ENCODE data around the gene PCDHGC5.
A peak's percentile ranks its signal among the peaks of the same experiment; 100 is the strongest.

Gene PCDHGC5

DNA sequence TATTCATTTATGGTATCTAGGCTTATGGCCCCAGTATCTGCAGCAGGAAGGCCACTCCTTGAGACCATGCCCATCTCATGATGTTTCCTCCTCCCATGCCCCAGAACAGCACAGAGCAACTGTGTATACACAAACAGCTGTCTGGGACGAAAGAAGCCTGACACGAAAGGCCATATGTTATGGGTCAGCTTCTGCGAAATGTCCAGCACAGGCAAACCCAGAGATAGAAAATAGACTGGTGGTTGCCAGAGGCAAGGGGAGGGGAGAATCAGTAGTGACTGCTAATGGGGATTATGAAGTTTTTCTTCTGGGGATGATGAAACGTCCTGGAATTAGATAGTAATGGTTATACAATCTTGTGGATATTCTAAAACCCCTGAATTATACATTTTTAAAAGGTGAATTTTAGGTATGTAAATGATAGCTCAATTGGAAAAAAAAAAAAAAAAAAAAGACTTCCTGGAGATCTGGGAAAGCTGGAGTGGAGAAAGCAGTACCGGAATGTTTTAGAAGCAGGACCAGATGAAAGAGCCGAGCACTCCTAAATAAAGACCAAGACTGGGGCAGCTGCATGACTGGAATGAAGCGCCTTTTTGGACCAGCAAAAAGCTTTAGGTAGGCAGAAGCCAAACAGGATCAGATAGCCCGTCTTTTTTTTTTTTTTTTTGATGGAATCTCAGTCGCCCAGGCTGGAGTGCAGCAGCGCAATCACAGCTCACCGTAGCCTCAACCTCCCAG, 29.2 kb downstream of the PCDHGC5 start:
- H3K27ac ChIP-seq = peak overlapping the region; percentile 97
- no peak for DNase-seq (ENCODE audit: low read depth, low spot score)
- TF ChIP-seq POLR2AphosphoS5 (IDR thresholded peaks at IDR 0.05; ENCODE audit: borderline replicate concordance, low read depth, low read length) (no peak), FOXP2 (optimal IDR thresholded peaks at IDR 0.05; ENCODE audit: control extremely low read depth, extremely low read length, insufficient read depth) (no peak), EZH2 (IDR thresholded peaks at IDR 0.05) (no peak)
- H3K9ac ChIP-seq (ENCODE audit: insufficient read length) = no peak overlapping the region
- H3K4me3 ChIP-seq = no peak overlapping the region
- peaks cover 51% of the 10 kb centered on the region for H3K36me3 ChIP-seq (ENCODE audit: insufficient read depth, low read length)
- H3K9me3 ChIP-seq (ENCODE audit: low read depth, low read length) = no peaks in the 10 kb centered on the region

DNA sequence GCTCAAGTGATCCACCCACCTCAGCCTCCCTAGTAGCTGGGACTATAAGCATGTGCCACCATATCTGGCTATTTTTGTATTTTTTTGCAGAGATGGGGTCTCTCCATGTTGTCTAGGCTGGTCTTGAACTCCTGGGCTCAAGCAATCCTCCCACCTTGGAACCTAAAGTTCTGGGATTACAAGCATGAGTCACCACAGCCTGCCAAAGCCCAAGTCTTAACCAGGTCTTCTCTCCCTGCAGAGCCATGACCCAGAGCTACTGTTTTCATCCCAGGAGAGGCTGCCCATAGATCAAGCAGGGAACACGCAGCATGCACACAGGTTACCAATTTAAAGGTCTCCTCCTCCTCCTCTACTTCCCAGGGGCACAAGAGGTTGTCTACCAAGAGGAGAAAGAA, 29.7 kb downstream of the PCDHGC5 start:
- Histone ChIP-seq H3K4me3 (no peak overlapping the region), H3K9ac (ENCODE audit: insufficient read length) (no peak overlapping the region), H3K36me3 (ENCODE audit: insufficient read depth, low read length) (peaks cover 55% of the 10 kb centered on the region), H3K27ac (peak overlapping the region; percentile 12; the same call in 1 of the 2 replicates), H3K9me3 (ENCODE audit: low read depth, low read length) (no peaks in the 10 kb centered on the region)
- no peak for DNase-seq (ENCODE audit: low read depth, low spot score)
- TF ChIP-seq FOXP2 (optimal IDR thresholded peaks at IDR 0.05; ENCODE audit: control extremely low read depth, extremely low read length, insufficient read depth) = no peak
- TF ChIP-seq POLR2AphosphoS5 (IDR thresholded peaks at IDR 0.05; ENCODE audit: borderline replicate concordance, low read depth, low read length) = no peak
- TF ChIP-seq EZH2 (IDR thresholded peaks at IDR 0.05) = no peak

DNA sequence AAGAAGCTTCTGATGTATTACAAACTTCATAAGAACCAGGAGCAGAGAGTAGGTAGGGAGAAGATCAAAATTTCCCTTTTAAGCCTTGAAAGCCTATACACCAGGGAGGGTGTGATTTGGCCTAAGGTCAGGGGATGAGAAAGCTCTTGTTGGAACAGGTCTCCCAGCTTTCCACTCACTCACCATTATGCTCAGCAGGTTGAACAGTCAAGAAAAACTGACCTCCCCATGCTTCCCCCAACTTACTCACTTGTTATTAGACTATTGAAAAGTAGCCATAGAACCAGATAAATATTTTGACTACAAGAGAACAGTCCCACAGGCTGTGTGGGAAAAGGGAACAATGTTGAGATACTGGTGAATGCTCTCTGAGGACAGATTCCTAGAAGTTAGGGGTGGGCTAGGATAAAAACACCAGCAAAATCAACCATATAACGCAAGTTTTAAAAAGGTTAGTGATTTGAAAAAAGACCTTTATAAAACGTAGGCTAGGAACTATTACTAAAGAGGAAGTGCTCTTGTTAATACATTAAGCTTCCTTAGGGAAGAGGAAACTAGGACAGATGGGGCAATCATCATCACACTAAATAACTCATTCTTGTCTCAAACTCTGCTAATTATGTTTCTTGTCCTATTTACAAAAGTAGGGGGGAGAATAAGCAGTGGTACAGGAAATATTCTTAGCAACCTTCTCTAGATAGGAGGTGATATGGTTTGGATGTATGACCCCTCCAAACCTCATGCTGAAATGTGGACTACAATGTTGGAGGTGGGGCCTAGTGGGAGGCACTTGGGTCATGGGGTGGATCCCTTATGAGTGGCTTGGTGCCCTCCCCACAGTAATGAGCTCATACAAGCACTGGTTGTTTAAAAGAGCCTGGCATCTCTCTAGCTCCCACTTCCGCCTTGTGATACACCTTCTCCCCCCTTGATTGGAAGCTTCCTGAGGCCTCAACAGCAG, 31.0 kb downstream of the PCDHGC5 start:
- TF ChIP-seq EZH2 (IDR thresholded peaks at IDR 0.05) = no peak
- no peak for TF ChIP-seq FOXP2 (optimal IDR thresholded peaks at IDR 0.05; ENCODE audit: control extremely low read depth, extremely low read length, insufficient read depth)
- no peak for TF ChIP-seq POLR2AphosphoS5 (IDR thresholded peaks at IDR 0.05; ENCODE audit: borderline replicate concordance, low read depth, low read length)
- no peak overlapping the region for H3K4me3 ChIP-seq
- H3K9me3 ChIP-seq (ENCODE audit: low read depth, low read length) = no peaks in the 10 kb centered on the region
- no peak overlapping the region; the same call in 1 of the 2 replicates for H3K27ac ChIP-seq
- H3K36me3 ChIP-seq (ENCODE audit: insufficient read depth, low read length) = peaks cover 60% of the 10 kb centered on the region
- no peak for DNase-seq (ENCODE audit: low read depth, low spot score)
- H3K9ac ChIP-seq (ENCODE audit: insufficient read length) = no peak overlapping the region

- H3K36me3 ChIP-seq (ENCODE audit: insufficient read depth, low read length) = peaks cover 68% of the 10 kb centered on the region
- no peaks in the 10 kb centered on the region for H3K9me3 ChIP-seq (ENCODE audit: low read depth, low read length)
- no peak for DNase-seq (ENCODE audit: low read depth, low spot score)
- no peak for TF ChIP-seq EZH2 (IDR thresholded peaks at IDR 0.05)
- no peak for TF ChIP-seq POLR2AphosphoS5 (IDR thresholded peaks at IDR 0.05; ENCODE audit: borderline replicate concordance, low read depth, low read length)
- TF ChIP-seq FOXP2 (optimal IDR thresholded peaks at IDR 0.05; ENCODE audit: control extremely low read depth, extremely low read length, insufficient read depth) = no peak
- H3K4me3 ChIP-seq = no peak overlapping the region
- no peak overlapping the region for H3K9ac ChIP-seq (ENCODE audit: insufficient read length)
- peak overlapping the region; percentile 88 for H3K27ac ChIP-seq
Observed at GRCh38 chr5:141521244-141521781, 32.4 kb downstream of the PCDHGC5 start.

GRCh38 chr5:141522301-141522700, 33.4 kb downstream of the PCDHGC5 start:
- Histone ChIP-seq H3K36me3 (ENCODE audit: insufficient read depth, low read length) (peaks cover 70% of the 10 kb centered on the region), H3K9ac (ENCODE audit: insufficient read length) (no peak overlapping the region), H3K9me3 (ENCODE audit: low read depth, low read length) (no peaks in the 10 kb centered on the region), H3K27ac (no peak overlapping the region; the same call in 1 of the 2 replicates), H3K4me3 (no peak overlapping the region)
- no peak for TF ChIP-seq POLR2AphosphoS5 (IDR thresholded peaks at IDR 0.05; ENCODE audit: borderline replicate concordance, low read depth, low read length)
- DNase-seq (ENCODE audit: low read depth, low spot score) = no peak

DNA sequence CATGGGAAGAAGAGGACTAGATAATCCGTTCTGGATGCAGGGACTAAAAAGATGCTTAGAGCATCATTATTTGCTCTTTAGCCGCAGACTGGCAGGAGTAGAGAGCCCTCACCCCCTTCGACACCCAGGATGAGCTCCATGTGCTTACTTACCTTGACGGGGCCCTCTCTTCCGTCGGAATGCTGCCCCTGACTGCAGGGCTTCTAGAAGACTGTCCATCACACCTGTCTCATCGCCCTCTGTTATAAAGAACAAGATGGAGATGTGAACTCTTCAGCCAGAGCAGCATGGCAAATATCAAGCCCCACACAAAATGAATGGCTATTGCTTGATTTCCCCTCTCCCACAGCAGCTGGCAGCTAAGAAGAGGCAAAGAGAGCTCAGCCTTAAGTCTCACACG, 35.1 kb downstream of the PCDHGC5 start:
- Histone ChIP-seq H3K27ac (peak overlapping the region; percentile 74), H3K9ac (ENCODE audit: insufficient read length) (peak overlapping the region; percentile 2), H3K36me3 (ENCODE audit: insufficient read depth, low read length) (peaks cover 74% of the 10 kb centered on the region), H3K4me3 (peak overlapping the region; percentile 79), H3K9me3 (ENCODE audit: low read depth, low read length) (no peaks in the 10 kb centered on the region)
- TF ChIP-seq POLR2AphosphoS5 (IDR thresholded peaks at IDR 0.05; ENCODE audit: borderline replicate concordance, low read depth, low read length) = no peak
- no peak for DNase-seq (ENCODE audit: low read depth, low spot score)

GRCh38 chr5:141524604-141525597, 36.0 kb downstream of the PCDHGC5 start:
- Histone ChIP-seq H3K9ac (ENCODE audit: insufficient read length) (peak overlapping the region; percentile 76), H3K9me3 (ENCODE audit: low read depth, low read length) (no peaks in the 10 kb centered on the region), H3K27ac (peak overlapping the region; percentile 98), H3K36me3 (ENCODE audit: insufficient read depth, low read length) (peaks cover 69% of the 10 kb centered on the region), H3K4me3 (peak overlapping the region; percentile 79)
- peak; percentile 96 for DNase-seq (ENCODE audit: low read depth, low spot score)
- TF ChIP-seq FOXP2 (optimal IDR thresholded peaks at IDR 0.05; ENCODE audit: control extremely low read depth, extremely low read length, insufficient read depth) (peak; percentile 20), POLR2AphosphoS5 (IDR thresholded peaks at IDR 0.05; ENCODE audit: borderline replicate concordance, low read depth, low read length) (no peak; the same call in 1 of the 2 replicates)
